Activated CD4-positive, alpha-beta T cell treated with anti-CD3 and anti-CD28 coated beads for 36 hours (primary cell): ENCODE measurements around the gene RTN4R. TPM values are rescaled to one million over a fixed set of nuclear protein-coding genes. Genes with fewer than 3 reads are reported as not detected.
"Not testable (repeated sequence)": the region's sequence is repeated elsewhere in the genome, so short reads cannot be mapped to it uniquely, and the experiment has no call there.

Experiments used
- ATAC-seq: fragments of 200-7000 bp; cut with Tn5 transposase; one replicate; pipeline ENCODE4 v1.10.0; 2021; ENCODE audit warnings: mild to moderate bottlenecking, moderate library complexity
- CTCF ChIA-PET: fragments of 350-600 bp; sonication (Branson Sonifier 250); formaldehyde crosslinking; loops from one replicate; lab custom pipeline; 2021; ENCODE audit warnings: antibody characterized with exemption; lab: Charles Lee
- POLR2A ChIA-PET: fragments of 350-600 bp; sonication (Branson Sonifier 250); formaldehyde crosslinking; loops from one replicate; lab custom pipeline; 2021; ENCODE audit warnings: antibody characterized with exemption, inconsistent platforms; lab: Charles Lee
- DNase-seq: peaks from one replicate; pipeline ENCODE4 v3.0.0-alpha.2; 2020
- H3K27ac Mint-ChIP-seq: one replicate; pipeline ENCODE4 v1.8.0; 2021; ENCODE audit warnings: mixed read lengths
- H3K27me3 Mint-ChIP-seq: one replicate; pipeline ENCODE4 v1.8.0; 2021; ENCODE audit warnings: mixed read lengths
- H3K36me3 Mint-ChIP-seq: one replicate; pipeline ENCODE4 v1.8.0; 2021; ENCODE audit warnings: low read depth, mixed read lengths
- H3K4me1 Mint-ChIP-seq: one replicate; pipeline ENCODE4 v1.8.0; 2021; ENCODE audit warnings: mixed read lengths
- H3K4me3 Mint-ChIP-seq: one replicate; pipeline ENCODE4 v1.8.0; 2021; ENCODE audit warnings: mild to moderate bottlenecking, moderate library complexity, mixed read lengths
- H3K9me3 Mint-ChIP-seq: one replicate; pipeline ENCODE4 v1.8.0; 2021; ENCODE audit warnings: low read depth, mixed read lengths
- intact Hi-C, 2 experiments: fragments of 100-400 bp; cut with DNase I in 1 of 2; cut with micrococcal nuclease in 1 of 2; formaldehyde crosslinking; loops; one replicate each; pipeline versions ENCODE4 v1.14.2 to v1.15.1; 2022 to 2024; cut with DNase I, micrococcal nuclease
- total RNA-seq, 2 experiments: library from RNA; stranded (reverse); gene quantifications; one replicate each; pipeline ENCODE4 v1.2.3, GENCODE V29; 2021

Gene RTN4R
- total RNA-seq, 2 experiments from 2014 or later, result 2.2 to 2.3 TPM

GRCh38 chr22:20282901-20283673 lies 15.0 kb upstream of the RTN4R start:
- ChIA-PET POLR2A (no interaction called here), CTCF (interaction anchor here (0.8 to 2.7 kb wide), 2 partner anchors 126 to 130 kb away, joined by 4 to 9 read pairs; no protein-coding TSS in a partner anchor)
- H3K27ac Mint-ChIP-seq, result no peak overlapping the region
- no peaks in the 10 kb centered on the region for H3K4me1 Mint-ChIP-seq
- DNase-seq (no peak), ATAC-seq (no peak)
- H3K27me3 Mint-ChIP-seq, result no peaks in the 10 kb centered on the region
- intact Hi-C loops, result no loop called here
- H3K9me3 Mint-ChIP-seq, result no peaks in the 10 kb centered on the region
- no peaks in the 10 kb centered on the region for H3K36me3 Mint-ChIP-seq
- no peak overlapping the region for H3K4me3 Mint-ChIP-seq

DNA sequence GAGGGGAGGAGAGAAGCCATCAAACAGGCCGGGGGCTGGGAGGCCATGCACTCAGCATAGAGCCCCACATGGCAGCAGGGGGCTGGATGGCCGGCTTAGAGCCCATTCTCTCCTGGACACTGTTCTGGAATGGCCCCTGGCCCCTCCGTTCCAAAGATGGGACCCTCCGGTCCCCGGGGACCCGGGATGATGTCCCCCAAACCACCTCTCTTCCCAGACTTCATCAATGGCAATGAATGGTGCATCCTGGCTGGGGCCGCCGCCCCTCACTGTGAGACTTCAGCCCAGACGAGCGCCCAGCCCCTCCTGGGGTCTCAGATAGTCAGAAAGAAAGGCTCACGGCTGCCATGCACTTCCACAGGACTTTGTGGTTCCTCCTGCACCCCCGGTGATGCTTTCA lies 13.8 kb upstream of the RTN4R start:
- no peak overlapping the region for H3K27ac Mint-ChIP-seq
- ATAC-seq, result no peak
- H3K4me1 Mint-ChIP-seq, result no peaks in the 10 kb centered on the region
- H3K4me3 Mint-ChIP-seq, result no peak overlapping the region
- ChIA-PET CTCF (no interaction called here), POLR2A (no interaction called here)
- no peaks in the 10 kb centered on the region for H3K9me3 Mint-ChIP-seq
- no peaks in the 10 kb centered on the region for H3K27me3 Mint-ChIP-seq
- no peaks in the 10 kb centered on the region for H3K36me3 Mint-ChIP-seq
- no peak for DNase-seq
- intact Hi-C loops, result no loop called here

DNA sequence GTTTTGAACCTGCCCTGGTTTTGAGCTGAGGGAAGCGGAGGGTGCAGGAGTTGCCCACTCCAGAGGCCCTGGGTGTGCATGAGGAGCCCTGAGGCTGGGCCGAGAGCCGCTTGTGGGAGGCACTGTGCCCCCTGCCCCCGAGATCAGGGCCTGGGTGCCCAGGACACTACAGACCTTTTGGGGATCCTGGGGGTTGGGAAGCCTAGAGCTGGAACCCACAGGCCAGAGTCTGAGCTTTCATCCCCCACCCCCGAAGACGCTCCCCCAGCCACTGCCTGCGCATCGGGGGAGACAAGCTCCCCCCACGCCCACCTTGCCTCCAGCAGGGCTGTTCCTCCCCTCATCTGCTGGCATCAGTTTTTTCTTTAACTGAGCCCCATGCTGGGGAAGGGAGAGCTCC lies 13.4 kb upstream of the RTN4R start:
- H3K27me3 Mint-ChIP-seq, H3K27ac Mint-ChIP-seq, H3K9me3 Mint-ChIP-seq, intact Hi-C loops, H3K4me3 Mint-ChIP-seq, DNase-seq, POLR2A ChIA-PET, H3K4me1 Mint-ChIP-seq, ATAC-seq, H3K36me3 Mint-ChIP-seq, CTCF ChIA-PET: not testable (repeated sequence)

DNA sequence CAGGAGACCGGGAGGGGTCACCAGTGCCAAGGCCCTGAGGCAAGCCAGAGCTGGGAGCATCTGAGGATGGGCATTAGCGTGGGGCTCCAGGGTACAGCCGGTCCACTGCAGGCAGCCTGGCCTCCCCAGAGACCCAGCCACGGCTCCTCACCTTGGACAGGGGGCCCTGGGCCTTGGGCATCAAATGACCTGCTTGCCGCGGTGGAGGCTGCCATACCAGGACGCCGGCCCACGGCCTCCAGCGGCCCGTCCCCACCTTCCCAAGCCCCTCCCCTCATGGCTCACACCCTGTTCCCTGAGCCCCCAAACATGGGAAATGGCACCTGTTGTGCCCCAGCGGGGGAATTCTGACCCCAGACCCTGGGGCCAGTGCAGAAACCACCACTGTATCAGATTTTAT lies 12.7 kb upstream of the RTN4R start:
- no peak for ATAC-seq
- H3K4me1 Mint-ChIP-seq, result no peaks in the 10 kb centered on the region
- intact Hi-C loops, result no loop called here

DNA sequence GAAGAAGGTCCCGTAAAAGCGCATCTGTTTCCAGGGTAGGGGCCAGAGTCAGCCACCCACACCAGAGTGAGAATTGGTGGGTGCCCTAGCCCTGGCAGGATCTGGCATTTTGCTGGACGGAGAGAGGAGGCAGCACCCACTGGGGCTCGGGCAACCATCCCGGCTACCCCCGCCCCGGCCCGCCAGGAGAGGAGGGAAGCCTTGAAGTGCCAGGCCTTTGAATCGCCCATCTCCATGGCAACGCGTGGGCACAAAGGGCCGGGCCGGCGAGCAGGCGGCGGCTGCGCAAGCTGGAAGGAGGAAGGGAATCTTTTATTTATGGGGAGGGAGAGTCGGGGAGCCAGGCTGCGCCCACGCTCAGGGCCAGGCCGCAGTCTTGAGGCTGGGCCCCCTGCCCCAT lies 12.0 kb upstream of the RTN4R start:
- CTCF ChIA-PET, POLR2A ChIA-PET, H3K36me3 Mint-ChIP-seq, H3K4me3 Mint-ChIP-seq, intact Hi-C loops, H3K27me3 Mint-ChIP-seq, H3K4me1 Mint-ChIP-seq, DNase-seq, H3K27ac Mint-ChIP-seq, H3K9me3 Mint-ChIP-seq, ATAC-seq: not testable (repeated sequence)

More for the DNA sequence above, 12.7 kb upstream of the RTN4R start:
- Mint-ChIP-seq H3K27me3 (no peaks in the 10 kb centered on the region), H3K9me3 (no peaks in the 10 kb centered on the region), H3K4me3 (no peak overlapping the region), H3K36me3 (no peaks in the 10 kb centered on the region), H3K27ac (no peak overlapping the region)
- CTCF ChIA-PET, result no interaction called here
- DNase-seq, result no peak
- POLR2A ChIA-PET, result no interaction called here

DNA sequence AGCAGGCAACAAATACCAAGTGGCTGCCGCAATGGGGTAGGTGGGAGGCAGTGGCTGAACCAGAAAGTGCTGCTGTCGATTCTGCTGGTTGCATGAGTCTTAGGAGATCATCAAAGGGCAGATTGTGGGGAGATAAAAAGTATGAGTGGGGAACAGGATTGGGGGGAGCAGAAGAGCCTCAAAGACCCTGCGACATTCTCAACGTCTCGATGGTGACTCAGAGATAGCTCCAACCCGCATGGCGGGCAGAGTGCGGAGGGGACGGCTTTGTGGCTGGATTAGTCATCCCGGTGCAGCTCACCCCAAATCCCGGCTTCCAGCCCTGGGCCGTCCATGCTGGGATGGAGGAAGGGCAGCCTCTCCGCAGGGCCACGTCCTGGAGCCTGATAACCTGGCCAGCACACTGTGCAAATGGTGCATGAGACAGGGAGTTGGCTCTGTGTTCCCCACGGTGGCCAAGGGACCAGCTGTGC lies 11.6 kb upstream of the RTN4R start:
- Mint-ChIP-seq H3K4me3 (no peak overlapping the region), H3K27ac (no peak overlapping the region), H3K36me3 (no peaks in the 10 kb centered on the region), H3K9me3 (no peaks in the 10 kb centered on the region), H3K4me1 (no peaks in the 10 kb centered on the region), H3K27me3 (no peaks in the 10 kb centered on the region)
- CTCF ChIA-PET, result no interaction called here
- POLR2A ChIA-PET, result no interaction called here
- no peak for ATAC-seq
- intact Hi-C loops, result no loop called here
- DNase-seq, result no peak

DNA sequence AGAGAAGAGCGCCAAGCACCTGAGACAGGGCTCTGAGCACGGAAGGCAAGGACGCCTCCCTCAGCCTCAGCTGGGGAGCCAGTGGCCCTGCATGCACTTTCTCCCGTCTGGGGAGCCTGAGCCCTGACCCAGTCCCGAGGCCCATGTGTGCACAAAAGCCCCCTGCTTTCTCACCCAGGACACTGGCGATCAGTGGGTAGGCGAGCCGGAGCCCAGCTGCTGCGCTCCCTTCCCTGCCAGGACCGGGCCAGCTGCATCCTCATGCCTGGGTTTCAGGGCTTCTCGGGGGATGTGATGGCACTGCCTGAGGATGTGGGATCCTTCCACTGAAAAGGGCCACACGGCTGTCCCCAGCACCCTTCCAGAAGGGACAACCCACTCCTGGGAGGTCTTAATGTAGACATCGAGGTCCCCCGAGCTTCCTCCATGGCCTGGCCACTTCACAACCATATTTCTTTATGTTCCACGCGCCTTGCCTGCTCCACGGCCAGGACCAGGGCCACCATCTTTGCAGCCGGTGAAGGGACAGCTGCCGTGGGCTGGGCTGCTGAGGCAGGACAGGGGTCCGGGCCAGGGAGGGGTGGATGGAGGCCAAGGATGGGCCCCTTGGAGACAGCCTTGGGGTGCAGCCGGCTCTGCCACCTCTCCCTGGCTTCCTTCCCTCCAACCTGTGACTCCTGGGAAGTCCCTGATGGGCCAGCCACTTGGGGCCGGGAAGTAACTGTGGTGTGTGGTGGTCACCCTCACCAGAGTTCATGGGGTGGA lies 10.8 kb upstream of the RTN4R start:
- H3K4me1 Mint-ChIP-seq, H3K9me3 Mint-ChIP-seq: not testable (repeated sequence)
- CTCF ChIA-PET, result interaction anchor here (1.0 kb wide), 1 partner anchor 16 kb away, joined by 3 read pairs; no protein-coding TSS in a partner anchor

DNA sequence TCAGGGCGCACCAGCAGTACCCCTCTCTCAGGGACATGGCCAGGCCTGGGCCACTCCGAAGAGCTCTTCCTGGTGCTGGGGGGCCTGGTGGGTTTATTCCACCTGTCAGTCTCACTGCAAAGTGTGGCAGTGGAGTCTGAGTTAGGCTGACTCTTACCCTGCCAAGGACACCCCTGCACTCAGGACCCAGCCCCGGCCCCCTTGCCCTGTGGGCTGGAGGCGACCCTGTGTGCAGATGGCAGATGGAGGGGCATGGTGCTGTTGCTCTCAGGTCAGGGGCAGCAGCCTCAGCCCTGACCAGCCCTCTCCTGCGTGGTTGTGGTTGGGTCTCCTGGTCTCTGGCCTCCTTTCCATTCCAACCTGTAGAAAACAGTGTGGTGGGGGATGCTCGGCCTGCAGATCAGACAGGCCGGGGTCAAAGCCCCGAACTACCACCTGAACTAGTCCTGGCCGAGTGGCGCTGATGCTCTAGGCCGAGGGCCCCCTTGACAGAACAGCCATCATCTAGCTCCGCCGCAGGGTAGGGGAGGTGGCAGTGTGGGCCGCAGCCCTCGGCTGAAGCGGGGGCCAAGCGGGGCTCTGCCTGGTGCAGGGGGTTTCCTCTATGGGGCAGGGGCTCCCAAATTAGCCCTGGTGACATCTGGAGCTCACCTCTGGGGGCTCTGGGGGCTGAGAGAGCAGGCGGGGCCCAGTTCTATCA lies 10.0 kb upstream of the RTN4R start:
- H3K36me3 Mint-ChIP-seq, H3K27me3 Mint-ChIP-seq, H3K27ac Mint-ChIP-seq, intact Hi-C loops, H3K9me3 Mint-ChIP-seq, ATAC-seq, DNase-seq, H3K4me3 Mint-ChIP-seq, POLR2A ChIA-PET, H3K4me1 Mint-ChIP-seq: not testable (repeated sequence)
- CTCF ChIA-PET, result interaction anchor here (1.0 kb wide), 1 partner anchor 17 kb away, joined by 3 read pairs; no protein-coding TSS in a partner anchor

More for the DNA sequence above, 10.8 kb upstream of the RTN4R start:
- DNase-seq, H3K27ac Mint-ChIP-seq, H3K4me3 Mint-ChIP-seq, POLR2A ChIA-PET, intact Hi-C loops, H3K36me3 Mint-ChIP-seq, H3K27me3 Mint-ChIP-seq, ATAC-seq: not testable (repeated sequence)

- CTCF ChIA-PET, result no interaction called here
- intact Hi-C loops, result no loop called here
- POLR2A ChIA-PET, result no interaction called here
- no peaks in the 10 kb centered on the region for H3K9me3 Mint-ChIP-seq
- no peak overlapping the region for H3K4me3 Mint-ChIP-seq
- H3K27me3 Mint-ChIP-seq, result no peaks in the 10 kb centered on the region
- H3K36me3 Mint-ChIP-seq, result no peaks in the 10 kb centered on the region
- ATAC-seq (no peak), DNase-seq (no peak)
- no peak overlapping the region for H3K27ac Mint-ChIP-seq
- H3K4me1 Mint-ChIP-seq, result no peaks in the 10 kb centered on the region
Measured at GRCh38 chr22:20276468-20276867, 8.3 kb upstream of the RTN4R start.

GRCh38 chr22:20275836-20276235 lies 7.7 kb upstream of the RTN4R start:
- H3K4me1 Mint-ChIP-seq, result no peaks in the 10 kb centered on the region
- H3K4me3 Mint-ChIP-seq, result no peak overlapping the region
- no peak overlapping the region for H3K27ac Mint-ChIP-seq
- H3K27me3 Mint-ChIP-seq, result no peaks in the 10 kb centered on the region
- no peaks in the 10 kb centered on the region for H3K9me3 Mint-ChIP-seq
- intact Hi-C loops, result no loop called here
- ChIA-PET CTCF (no interaction called here), POLR2A (no interaction called here)
- no peaks in the 10 kb centered on the region for H3K36me3 Mint-ChIP-seq
- DNase-seq, result no peak
- no peak for ATAC-seq

- H3K27ac Mint-ChIP-seq, result not testable (repeated sequence)
Measured at GRCh38 chr22:20275325-20275724, 7.2 kb upstream of the RTN4R start.

More at GRCh38 chr22:20275325-20275724, 7.2 kb upstream of the RTN4R start:
- intact Hi-C loops, H3K27me3 Mint-ChIP-seq, ATAC-seq, DNase-seq, H3K9me3 Mint-ChIP-seq, H3K4me3 Mint-ChIP-seq, POLR2A ChIA-PET, CTCF ChIA-PET, H3K36me3 Mint-ChIP-seq, H3K4me1 Mint-ChIP-seq: not testable (repeated sequence)
